ENCODE measurements around the gene PPP3R1.

The PPP3R1 gene

GRCh38 chr2:68235090-68235489 lies 17.2 kb downstream of the PPP3R1 start:
- Histone ChIP-seq H3K4me1 (peaks cover 0 to 82% (median 27%) of the 10 kb centered on the region in 4 donors), H3K36me3 (no peaks in the 10 kb centered on the region), H3K9me3 (no peaks in the 10 kb centered on the region), H3K27me3 (no peaks in the 10 kb centered on the region), H3K27ac (no peak overlapping the region), H3K4me3 (no peak overlapping the region)
- TF ChIP-seq, protein P1, sequence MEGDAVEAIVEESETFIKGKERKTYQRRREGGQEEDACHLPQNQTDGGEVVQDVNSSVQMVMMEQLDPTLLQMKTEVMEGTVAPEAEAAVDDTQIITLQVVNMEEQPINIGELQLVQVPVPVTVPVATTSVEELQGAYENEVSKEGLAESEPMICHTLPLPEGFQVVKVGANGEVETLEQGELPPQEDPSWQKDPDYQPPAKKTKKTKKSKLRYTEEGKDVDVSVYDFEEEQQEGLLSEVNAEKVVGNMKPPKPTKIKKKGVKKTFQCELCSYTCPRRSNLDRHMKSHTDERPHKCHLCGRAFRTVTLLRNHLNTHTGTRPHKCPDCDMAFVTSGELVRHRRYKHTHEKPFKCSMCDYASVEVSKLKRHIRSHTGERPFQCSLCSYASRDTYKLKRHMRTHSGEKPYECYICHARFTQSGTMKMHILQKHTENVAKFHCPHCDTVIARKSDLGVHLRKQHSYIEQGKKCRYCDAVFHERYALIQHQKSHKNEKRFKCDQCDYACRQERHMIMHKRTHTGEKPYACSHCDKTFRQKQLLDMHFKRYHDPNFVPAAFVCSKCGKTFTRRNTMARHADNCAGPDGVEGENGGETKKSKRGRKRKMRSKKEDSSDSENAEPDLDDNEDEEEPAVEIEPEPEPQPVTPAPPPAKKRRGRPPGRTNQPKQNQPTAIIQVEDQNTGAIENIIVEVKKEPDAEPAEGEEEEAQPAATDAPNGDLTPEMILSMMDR (IDR thresholded peaks at IDR 0.05): no peak
- intact Hi-C loops (cut with DNase I; ENCODE audit: low total_unique reads): no loop called here
- no peak for DNase-seq

- TF ChIP-seq, protein P1 (IDR thresholded peaks at IDR 0.05): no peak
- Histone ChIP-seq H3K4me3 (no peak overlapping the region), H3K36me3 (no peaks in the 10 kb centered on the region), H3K9me3 (no peaks in the 10 kb centered on the region), H3K27me3 (no peaks in the 10 kb centered on the region), H3K27ac (no peak overlapping the region), H3K4me1 (peaks cover 0 to 82% (median 25%) of the 10 kb centered on the region in 4 donors)
- DNase-seq: no peak
- intact Hi-C loops (cut with DNase I; ENCODE audit: low total_unique reads): no loop called here
Observed at GRCh38 chr2:68234405-68234804, 17.9 kb downstream of the PPP3R1 start.

GRCh38 chr2:68231061-68231372 lies 21.3 kb downstream of the PPP3R1 start:
- TF ChIP-seq, protein P1 (IDR thresholded peaks at IDR 0.05): no peak
- Histone ChIP-seq H3K4me1 (peaks cover 0 to 71% (median 2%) of the 10 kb centered on the region in 4 donors), H3K9me3 (no peaks in the 10 kb centered on the region), H3K36me3 (no peaks in the 10 kb centered on the region), H3K27me3 (no peaks in the 10 kb centered on the region), H3K4me3 (peak overlapping the region in 1 of 2 donors; percentile 1), H3K27ac (peak overlapping the region; percentile 5 to 24)
- DNase-seq: no peak
- intact Hi-C loops (cut with DNase I; ENCODE audit: low total_unique reads): no loop called here

GRCh38 chr2:68230241-68231060 lies 21.9 kb downstream of the PPP3R1 start:
- TF ChIP-seq, protein P1 (IDR thresholded peaks at IDR 0.05): no peak
- no peaks in the 10 kb centered on the region for H3K27me3 ChIP-seq
- H3K4me1 ChIP-seq: peaks cover 0 to 71% (median 4%) of the 10 kb centered on the region in 4 donors
- DNase-seq: no peak
- H3K4me3 ChIP-seq: peak overlapping the region in 1 of 2 donors; percentile 1
- H3K27ac ChIP-seq: peak overlapping the region; percentile 5 to 24
- intact Hi-C loops (cut with DNase I; ENCODE audit: low total_unique reads): no loop called here
- no peaks in the 10 kb centered on the region for H3K9me3 ChIP-seq
- H3K36me3 ChIP-seq: no peaks in the 10 kb centered on the region

GRCh38 chr2:68226794-68227193 lies 25.5 kb downstream of the PPP3R1 start:
- H3K9me3 ChIP-seq: no peaks in the 10 kb centered on the region
- TF ChIP-seq, protein P1 (IDR thresholded peaks at IDR 0.05): no peak
- no peak for DNase-seq
- H3K27ac ChIP-seq: peak overlapping the region in 1 of 2 donors; percentile 33
- intact Hi-C loops (cut with DNase I; ENCODE audit: low total_unique reads): no loop called here
- no peak overlapping the region for H3K4me3 ChIP-seq
- H3K4me1 ChIP-seq: peaks cover 0 to 83% (median 12%) of the 10 kb centered on the region in 4 donors
- H3K27me3 ChIP-seq: no peaks in the 10 kb centered on the region
- no peaks in the 10 kb centered on the region for H3K36me3 ChIP-seq
